ENCODE measurements around the gene DDIT3.
"Not testable (repeated sequence)": the region's sequence is repeated elsewhere in the genome, so short reads cannot be mapped to it uniquely, and the experiment has no call there.

Gene DDIT3

GRCh38 chr12:57525615-57526383, 5.5 kb upstream of the DDIT3 start:
- no peak for DNase-seq (ENCODE audit: low read depth)

- DNase-seq (ENCODE audit: low read depth): no peak
Observed at GRCh38 chr12:57524814-57525614, 4.7 kb upstream of the DDIT3 start.

GRCh38 chr12:57523706-57524614, 3.6 kb upstream of the DDIT3 start:
- no peak for DNase-seq (ENCODE audit: low read depth)

GRCh38 chr12:57522887-57523705, 2.8 kb upstream of the DDIT3 start:
- no peak for DNase-seq (ENCODE audit: low read depth)

DNA sequence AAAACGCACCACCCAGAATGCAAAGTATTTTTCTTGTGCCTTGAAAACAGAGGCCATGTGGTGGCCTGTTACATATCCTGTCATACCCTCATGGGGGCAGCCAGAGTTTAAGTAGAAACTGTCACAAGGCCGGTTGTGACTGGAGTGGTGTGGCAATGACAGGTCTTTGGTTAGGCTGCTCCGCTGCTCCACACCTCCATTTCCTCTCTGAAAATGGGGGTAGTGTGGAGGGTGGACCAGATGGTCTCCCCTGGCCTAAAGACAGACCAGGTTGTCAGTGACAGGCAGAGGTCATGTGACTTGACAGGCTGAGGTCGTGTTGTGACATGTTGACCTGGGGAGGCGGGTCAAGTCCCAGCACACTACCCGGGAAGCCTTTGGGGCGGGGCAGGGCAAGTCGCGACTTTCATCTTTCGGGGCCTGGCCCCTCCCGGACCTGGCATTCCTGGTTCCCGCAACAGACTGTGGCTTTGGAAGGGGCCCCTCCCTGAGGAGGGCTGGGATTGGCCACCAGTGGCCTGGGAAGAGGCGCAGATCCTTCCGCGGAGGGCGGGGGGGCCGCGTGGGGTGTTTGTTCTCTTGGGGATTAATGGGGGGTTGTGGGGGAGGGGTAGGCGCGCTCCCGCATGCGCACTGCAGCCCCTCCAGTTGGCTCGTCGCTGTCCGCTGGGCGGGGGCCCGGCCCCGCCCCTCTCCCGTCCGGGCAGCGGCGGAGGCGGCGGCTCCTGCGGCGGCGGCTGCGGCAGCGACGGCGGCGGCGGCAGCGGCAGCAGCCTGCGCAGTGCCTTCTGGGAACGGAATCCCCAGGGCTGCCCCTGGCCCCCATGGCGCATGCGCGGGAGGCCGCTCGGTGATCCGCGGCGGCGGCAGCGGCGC, 1.9 kb upstream of the DDIT3 start, which contains the start of gene MBD6:
Gene MBD6, plus strand, starts transcription at position 814 of the 876 bp plus-strand sequence. CDS start 1,480 bp downstream, outside the sequence.
- peak; percentile 86 for DNase-seq (ENCODE audit: low read depth)

GRCh38 chr12:57521525-57522010, 1.3 kb upstream of the DDIT3 start:
- no peak for DNase-seq (ENCODE audit: low read depth)

DNA sequence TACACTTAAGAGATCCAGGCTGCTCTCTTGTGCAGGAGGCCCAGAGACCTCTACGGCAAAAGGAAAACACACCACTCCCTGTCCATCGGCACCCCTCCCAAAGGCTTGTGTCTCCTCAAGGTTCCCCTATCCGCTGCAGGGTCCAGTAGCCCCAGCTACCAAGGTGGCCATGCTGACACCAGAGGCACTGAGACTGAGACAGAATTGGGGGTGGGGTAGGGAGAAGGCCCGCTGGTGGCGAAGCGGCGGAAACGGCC, 590 bp downstream of the DDIT3 start:
- DNase-seq (ENCODE audit: low read depth): no peak

DNA sequence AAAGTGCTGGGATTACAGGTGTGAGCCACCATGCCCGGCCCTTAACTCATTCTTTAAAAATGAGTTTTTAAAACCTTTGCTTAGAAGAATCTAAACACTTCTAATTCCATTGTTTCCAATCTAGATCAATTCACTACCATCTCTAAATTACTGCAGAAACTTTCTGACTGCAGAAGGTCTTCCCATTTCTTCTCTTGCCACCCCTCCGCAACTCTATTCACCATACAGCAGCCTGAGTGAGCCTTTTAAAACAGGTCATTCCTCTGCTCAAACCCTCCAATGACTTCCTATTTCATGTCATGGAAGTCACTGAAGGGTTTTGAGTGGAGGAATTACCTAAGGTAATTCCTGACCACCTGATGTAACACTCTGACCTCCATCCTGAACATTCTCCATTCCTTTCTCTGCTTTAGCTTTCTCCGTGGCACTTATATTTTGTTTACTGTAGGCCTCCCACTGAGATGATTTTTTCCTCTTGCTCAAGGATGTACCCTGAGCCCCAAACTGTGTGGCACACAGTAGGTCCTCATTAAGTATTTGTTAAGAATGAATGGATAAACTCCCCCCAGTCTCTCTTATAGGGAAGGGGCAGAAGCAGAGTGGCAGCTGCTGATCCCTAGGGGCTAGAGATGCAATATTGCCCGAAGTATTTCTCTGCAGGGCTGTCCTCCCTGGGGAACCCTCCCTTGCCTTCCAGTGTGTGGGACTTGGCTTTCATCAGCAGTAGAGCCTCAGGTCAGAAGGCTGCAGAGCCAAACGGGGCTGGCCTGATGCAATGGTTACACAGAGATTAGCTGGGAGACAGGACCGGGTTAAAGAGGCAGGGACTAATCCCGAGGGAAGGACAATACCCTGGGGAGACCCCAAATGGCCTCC, 1.2 kb downstream of the DDIT3 start:
- no peak for DNase-seq (ENCODE audit: low read depth)

GRCh38 chr12:57518176-57518919, 2.0 kb downstream of the DDIT3 start:
- DNase-seq (ENCODE audit: low read depth): no peak

DNA sequence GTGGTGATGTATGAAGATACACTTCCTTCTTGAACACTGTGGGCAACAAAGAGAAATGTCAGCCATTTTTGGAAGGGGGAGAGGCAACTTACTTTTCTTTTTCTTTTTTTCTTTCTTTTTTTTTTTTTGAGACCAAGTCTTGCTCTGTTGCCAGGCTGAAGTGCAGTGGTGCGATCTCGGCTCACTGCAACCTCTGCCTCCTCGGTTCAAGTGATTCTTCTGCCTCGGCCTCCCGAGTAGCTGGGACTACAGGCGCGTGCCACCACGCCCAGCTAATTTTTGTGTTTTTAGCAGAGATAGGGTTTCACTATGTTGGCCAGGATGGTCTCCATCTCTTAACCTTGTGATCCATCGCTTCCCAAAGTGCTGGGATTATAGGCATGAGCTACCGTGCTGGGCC, 2.6 kb downstream of the DDIT3 start:
- not testable (repeated sequence) for DNase-seq (ENCODE audit: low read depth)

DNA sequence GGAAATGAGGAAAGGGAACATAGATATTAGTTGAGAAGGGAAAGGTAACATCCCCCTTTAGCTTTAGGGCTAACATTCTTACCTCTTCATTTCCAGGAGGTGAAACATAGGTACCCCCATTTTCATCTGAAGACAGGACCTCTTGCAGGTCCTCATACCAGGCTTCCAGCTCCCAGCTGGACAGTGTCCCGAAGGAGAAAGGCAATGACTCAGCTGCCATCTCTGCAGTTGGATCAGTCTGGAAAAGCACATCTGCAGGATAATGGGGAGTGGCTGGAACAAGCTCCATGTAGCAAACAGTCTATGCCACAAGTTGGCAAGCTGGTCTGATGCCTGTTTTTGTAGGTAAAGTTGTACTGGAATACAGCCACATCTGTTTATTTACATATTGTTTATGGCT, 3.1 kb downstream of the DDIT3 start:
- DNase-seq (ENCODE audit: low read depth): no peak

DNA sequence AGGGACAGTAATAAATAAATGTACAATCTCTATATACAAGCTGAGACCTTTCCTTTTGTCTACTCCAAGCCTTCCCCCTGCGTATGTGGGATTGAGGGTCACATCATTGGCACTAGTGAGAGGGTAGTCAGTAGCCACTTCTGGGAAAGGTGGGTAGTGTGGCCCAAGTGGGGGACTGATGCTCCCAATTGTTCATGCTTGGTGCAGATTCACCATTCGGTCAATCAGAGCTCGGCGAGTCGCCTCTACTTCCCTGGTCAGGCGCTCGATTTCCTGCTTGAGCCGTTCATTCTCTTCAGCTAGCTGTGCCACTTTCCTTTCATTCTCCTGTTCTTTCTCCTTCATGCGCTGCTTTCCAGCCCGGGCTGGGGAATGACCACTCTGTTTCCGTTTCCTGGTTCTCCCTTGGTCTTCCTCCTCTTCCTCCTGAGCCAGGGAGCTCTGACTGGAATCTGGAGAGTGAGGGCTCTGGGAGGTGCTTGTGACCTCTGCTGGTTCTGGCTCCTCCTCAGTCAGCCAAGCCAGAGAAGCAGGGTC, 3.6 kb downstream of the DDIT3 start:
- DNase-seq (ENCODE audit: low read depth): no peak

DNA sequence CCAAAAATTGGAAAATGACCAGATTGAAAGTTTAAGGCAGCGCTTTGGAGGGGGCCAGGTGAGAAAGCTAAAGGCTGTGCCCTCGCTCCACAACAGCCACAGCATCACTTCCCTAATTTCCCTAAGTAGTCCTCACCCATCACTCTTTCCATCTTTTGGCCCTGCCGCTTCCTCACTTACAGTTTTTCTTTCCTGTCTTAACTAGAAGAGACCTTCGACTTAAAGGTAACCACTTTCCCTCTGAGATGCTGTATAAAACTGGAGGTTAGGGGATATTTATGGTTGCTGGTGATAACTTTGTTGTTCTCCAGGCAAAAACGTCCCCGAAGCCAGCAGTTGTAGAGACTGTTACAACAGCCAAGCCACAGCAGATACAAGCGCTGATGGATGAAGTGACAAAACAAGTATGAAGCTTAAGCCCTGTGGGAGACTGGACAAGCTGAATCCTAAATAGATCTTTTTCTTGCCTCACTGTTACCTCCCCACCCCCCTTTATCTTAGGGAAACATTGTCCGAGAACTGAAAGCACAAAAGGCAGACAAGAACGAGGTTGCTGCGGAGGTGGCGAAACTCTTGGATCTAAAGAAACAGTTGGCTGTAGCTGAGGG, 4.3 kb downstream of the DDIT3 start:
- DNase-seq (ENCODE audit: low read depth): no peak

DNA sequence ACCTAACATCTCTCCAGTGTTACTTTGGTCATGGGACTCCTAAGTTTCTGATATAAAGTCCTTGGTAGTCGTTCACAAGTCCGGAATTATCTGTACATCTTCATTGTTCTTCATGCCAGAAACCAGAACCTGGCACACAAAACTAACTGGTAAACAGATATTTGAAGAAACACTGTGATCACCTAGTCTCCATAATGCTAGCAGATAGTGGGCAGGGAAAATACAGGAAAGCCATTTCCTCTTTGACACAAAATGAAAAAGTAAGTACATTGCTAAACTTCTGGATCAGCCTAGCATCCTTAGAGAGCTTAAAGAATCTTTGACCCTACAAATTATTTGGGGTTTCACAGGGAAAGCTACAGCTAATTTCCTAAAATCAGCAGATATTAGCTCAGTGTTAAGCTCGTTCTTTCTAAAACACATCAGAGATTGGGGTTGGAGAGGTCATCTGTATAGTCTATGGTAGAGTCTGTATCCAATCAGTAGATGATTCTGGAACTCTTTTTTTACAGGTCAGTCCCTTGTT, 4.8 kb downstream of the DDIT3 start:
- no peak for DNase-seq (ENCODE audit: low read depth)

DNA sequence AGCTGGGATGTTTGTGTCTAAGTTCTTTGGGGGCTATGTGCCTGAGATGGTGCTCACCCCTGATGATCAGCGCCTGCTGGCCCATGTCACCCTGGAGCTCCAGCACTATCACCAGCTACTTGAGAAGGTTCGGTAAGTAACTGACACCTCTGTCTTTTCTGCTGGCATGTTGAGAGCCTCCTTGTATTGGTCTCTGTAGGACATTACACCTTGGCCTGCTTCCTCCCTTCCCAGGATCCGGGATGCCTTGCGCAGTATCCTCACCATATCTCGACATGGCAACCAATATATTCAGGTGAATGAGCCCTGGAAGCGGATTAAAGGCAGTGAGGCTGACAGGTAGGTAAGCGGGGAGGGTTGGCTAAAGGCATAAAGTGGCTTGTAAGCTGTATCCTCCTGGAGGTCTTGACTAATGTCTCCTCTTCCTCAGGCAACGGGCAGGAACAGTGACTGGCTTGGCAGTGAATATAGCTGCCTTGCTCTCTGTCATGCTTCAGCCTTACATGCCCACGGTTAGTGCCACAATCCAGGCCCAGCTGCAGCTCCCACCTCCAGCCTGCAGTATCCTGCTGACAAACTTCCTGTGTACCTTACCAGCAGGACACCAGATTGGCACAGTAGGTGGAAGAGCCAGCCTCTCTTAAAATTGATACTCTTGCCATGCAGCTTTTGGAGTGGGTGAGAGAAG, 5.5 kb downstream of the DDIT3 start:
- no peak for DNase-seq (ENCODE audit: low read depth)

DNA sequence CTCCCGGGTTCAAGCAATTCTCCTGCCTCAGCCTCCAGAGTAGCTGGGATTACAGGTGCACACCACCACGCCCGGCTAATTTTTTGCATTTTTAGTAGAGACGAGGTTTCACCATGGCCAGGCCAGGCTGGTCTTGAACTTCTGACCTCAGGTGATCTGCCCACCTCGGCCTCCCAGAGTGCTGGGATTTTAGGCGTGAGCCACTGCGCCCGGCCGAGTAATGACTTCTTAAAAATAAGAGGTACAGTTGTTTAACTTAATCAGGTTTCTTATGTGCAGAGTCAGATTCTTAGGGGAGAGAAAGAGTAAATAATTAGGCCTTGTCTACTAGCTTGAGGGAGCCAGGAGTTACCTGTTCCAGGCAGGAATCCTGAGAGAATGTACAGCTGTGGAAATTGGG, 6.1 kb downstream of the DDIT3 start:
- not testable (repeated sequence) for DNase-seq (ENCODE audit: low read depth)

- not testable (repeated sequence) for DNase-seq (ENCODE audit: low read depth)
Observed at GRCh38 chr12:57513677-57514076, 6.6 kb downstream of the DDIT3 start.

Data from stimulated activated CD8-positive, alpha-beta memory T cell treated with anti-CD3 and anti-CD28 coated beads, Interleukin-12 subunit alpha, Interleukin-12 subunit beta, amount 100 ng/mL, for 4 hours (primary cell).